CD14-positive monocyte (primary cell): Measurements from ENCODE around the gene DGAT2L6. TPM values are rescaled to one million over a fixed set of nuclear protein-coding genes. Genes with fewer than 3 reads are reported as not detected.
A peak's percentile ranks its signal among the peaks of the same experiment; 100 is the strongest.

Experiments used
- DNase-seq, 3 donors: peaks; one replicate each; pipeline ENCODE4 v3.0.0-alpha.2; 2011 to 2022
- H2AFZ ChIP-seq: 2 replicates; pipeline ENCODE4 v1.6.0; 2012; ENCODE audit warnings: mild to moderate bottlenecking, low read depth, low read length, inconsistent platforms; ENCODE audit not compliant: insufficient read depth, poor library complexity, severe bottlenecking
- H3K27ac ChIP-seq, 2 donors: 1 replicate in 1 of 2; 2 replicates in 1 of 2; pipeline ENCODE4 v1.5.1; 2012 to 2013; ENCODE audit warnings: low read length in 2 of 2, control low read depth in 1 of 2, inconsistent platforms in 1 of 2, low read depth in 1 of 2, mild to moderate bottlenecking in 1 of 2
- H3K27me3 ChIP-seq, 2 donors: one replicate each; pipeline versions ENCODE4 v1.6.0 to v1.6.1; 2011 to 2013; ENCODE audit warnings: low read length in 2 of 2; ENCODE audit not compliant: control insufficient read depth in 2 of 2, insufficient read depth in 2 of 2
- H3K36me3 ChIP-seq, 2 donors: replicated peaks in 1 of 2; 1 replicate in 1 of 2; 2 replicates in 1 of 2; pipeline versions ENCODE4 v1.5.1 to v1.6.1; 2012 to 2013; ENCODE audit warnings: low read length in 2 of 2, control low read depth in 1 of 2, inconsistent platforms in 1 of 2, mild to moderate bottlenecking in 1 of 2; ENCODE audit not compliant: insufficient read depth in 2 of 2, control insufficient read depth in 1 of 2
- H3K4me1 ChIP-seq, 2 donors: 1 replicate in 1 of 2; 2 replicates in 1 of 2; pipeline versions ENCODE4 v1.5.1 to v1.6.1; 2012 to 2013; ENCODE audit warnings: low read length in 2 of 2, control low read depth in 1 of 2, inconsistent platforms in 1 of 2, mild to moderate bottlenecking in 1 of 2, moderate library complexity in 1 of 2; ENCODE audit not compliant: insufficient read depth in 2 of 2, control insufficient read depth in 1 of 2
- H3K4me2 ChIP-seq: replicated peaks from 2 replicates; pipeline ENCODE3; 2012; ENCODE audit warnings: low read length, moderate library complexity, mild to moderate bottlenecking; ENCODE audit not compliant: poor library complexity, severe bottlenecking; ENCODE audit errors: extremely low read depth
- H3K4me3 ChIP-seq, 3 experiments: fragments of 200-600 bp in 1 of 3; sonication (generic) in 1 of 3; replicated peaks in 1 of 3; 1 replicate in 2 of 3; 2 replicates in 1 of 3; pipeline ENCODE4 v1.5.1; 2011 to 2013; ENCODE audit warnings: low read length in 3 of 3, mild to moderate bottlenecking in 3 of 3, control low read depth in 2 of 3, low read depth in 2 of 3, inconsistent platforms in 1 of 3, moderate library complexity in 1 of 3
- H3K79me2 ChIP-seq: 2 replicates; pipeline ENCODE4 v1.6.0; 2012; ENCODE audit warnings: mild to moderate bottlenecking, control low read depth, inconsistent platforms, low read length, moderate library complexity; ENCODE audit not compliant: insufficient read depth
- H3K9ac ChIP-seq: 2 replicates; pipeline ENCODE4 v1.6.0; 2017; ENCODE audit warnings: low read length, mild to moderate bottlenecking; ENCODE audit not compliant: insufficient read depth, poor library complexity, severe bottlenecking
- H3K9me3 ChIP-seq, 2 donors: replicated peaks in 1 of 2; 1 replicate in 1 of 2; 2 replicates in 1 of 2; pipeline versions ENCODE4 v1.5.1 to v1.6.1; 2012 to 2013; ENCODE audit warnings: low read length in 2 of 2, control low read depth in 1 of 2; ENCODE audit not compliant: control insufficient read depth in 1 of 2, insufficient read depth in 1 of 2
- H4K20me1 ChIP-seq: 2 replicates; pipeline ENCODE4 v1.6.0; 2012; ENCODE audit warnings: mild to moderate bottlenecking, low read length, control low read depth, moderate library complexity; ENCODE audit not compliant: insufficient read depth
- H3K27ac Mint-ChIP-seq, 7 donors: one replicate each; pipeline ENCODE4 v1.8.0; 2020; ENCODE audit warnings: mild to moderate bottlenecking in 7 of 7, mixed read lengths in 7 of 7, moderate library complexity in 6 of 7, inconsistent platforms in 2 of 7
- H3K27me3 Mint-ChIP-seq, 3 donors: one replicate each; pipeline ENCODE4 v1.8.0; 2021 to 2022; ENCODE audit warnings: low read depth in 3 of 3, mild to moderate bottlenecking in 3 of 3, mixed read lengths in 3 of 3, moderate library complexity in 3 of 3, inconsistent platforms in 1 of 3
- H3K36me3 Mint-ChIP-seq, 2 donors: one replicate each; pipeline ENCODE4 v1.8.0; 2020; ENCODE audit warnings: mixed read lengths in 2 of 2, inconsistent platforms in 1 of 2, mild to moderate bottlenecking in 1 of 2
- H3K4me1 Mint-ChIP-seq: one replicate; pipeline ENCODE4 v1.8.0; 2020; ENCODE audit warnings: mild to moderate bottlenecking, mixed read lengths
- H3K4me3 Mint-ChIP-seq, 2 donors: one replicate each; pipeline ENCODE4 v1.8.0; 2020; ENCODE audit warnings: mild to moderate bottlenecking in 2 of 2, mixed read lengths in 2 of 2, moderate library complexity in 1 of 2
- H3K9me3 Mint-ChIP-seq, 7 donors: one replicate each; pipeline ENCODE4 v1.8.0; 2020 to 2022; ENCODE audit warnings: mixed read lengths in 7 of 7, mild to moderate bottlenecking in 6 of 7, moderate library complexity in 6 of 7, inconsistent platforms in 2 of 7
- CTCF ChIP-seq: fragments of 200-600 bp; IDR thresholded peaks from one replicate; pipeline ENCODE4 v1.8.0; 2022; ENCODE audit warnings: antibody characterized with exemption, mild to moderate bottlenecking
- WGBS: methylation state at CpG from one replicate; pipeline ENCODE4 v1.1.5; 2013; ENCODE audit warnings: missing lambda C conversion rate; ENCODE audit not compliant: insufficient coverage; 5-methylcytosine and 5-hydroxymethylcytosine counted together
- intact Hi-C, 2 donors: fragments of 100-400 bp; cut with micrococcal nuclease; formaldehyde crosslinking; loops; one replicate each; pipeline versions ENCODE4 v1.15.0 to v1.15.1; 2023
- polyA plus RNA-seq, 3 donors: library from polyadenylated mRNA; depleted of rRNA in 1 of 3; unstranded in 2 of 3; stranded (reverse) in 1 of 3; fragments of 300-500 nt in 2 of 3; fragments of >200 nt in 1 of 3; fragmentation: Illumina TruSeq in 2 of 3; gene quantifications; 1 replicate in 2 of 3; 2 replicates in 1 of 3; pipeline ENCODE4 v1.2.3, GENCODE V29; 2012 to 2021

DGAT2L6 gene
- polyA plus RNA-seq, 3 donors, result not detected

- Histone ChIP-seq H3K9ac (no peak overlapping the region), H3K27ac (no peak overlapping the region), H3K79me2 (no peaks in the 10 kb centered on the region), H3K36me3 (peaks cover 17 to 52% of the 10 kb centered on the region in 2 donors), H3K9me3 (no peaks in the 10 kb centered on the region), H3K27me3 (no peaks in the 10 kb centered on the region), H4K20me1 (no peaks in the 10 kb centered on the region), H2AFZ (no peak overlapping the region), H3K4me2 (no peak overlapping the region), H3K4me3 (no peak overlapping the region), H3K4me1 (peaks cover 0 to 3% of the 10 kb centered on the region in 2 donors)
- H3K9me3 Mint-ChIP-seq, result no peaks in the 10 kb centered on the region
- peaks cover 6% of the 10 kb centered on the region for H3K4me1 Mint-ChIP-seq
- intact Hi-C loops, result no loop called here
- TF ChIP-seq CTCF, result no peak
- peaks cover 33 to 45% of the 10 kb centered on the region in 2 donors for H3K36me3 Mint-ChIP-seq
- H3K27me3 Mint-ChIP-seq, result peaks cover 0 to 4% (median 0%) of the 10 kb centered on the region in 3 donors
- WGBS, result 100% methylated on average over 3 of the region's 19 CpGs
- H3K27ac Mint-ChIP-seq, result peak overlapping the region in 3 of 7 donors; percentile 6 to 77 (median 63)
- no peak overlapping the region for H3K4me3 Mint-ChIP-seq
- DNase-seq, result peak in 1 of 3 donors; percentile 4
Measured at GRCh38 chrX:70166601-70167590, 10.4 kb upstream of the DGAT2L6 start.

- Histone ChIP-seq H3K27ac (no peak overlapping the region), H3K4me2 (no peak overlapping the region), H3K9me3 (no peaks in the 10 kb centered on the region), H3K27me3 (no peaks in the 10 kb centered on the region), H3K4me3 (no peak overlapping the region), H3K4me1 (peaks cover 0 to 3% of the 10 kb centered on the region in 2 donors), H2AFZ (no peak overlapping the region), H4K20me1 (no peaks in the 10 kb centered on the region), H3K9ac (no peak overlapping the region), H3K79me2 (no peaks in the 10 kb centered on the region), H3K36me3 (peaks cover 14 to 42% of the 10 kb centered on the region in 2 donors)
- H3K4me1 Mint-ChIP-seq, result peaks cover 6% of the 10 kb centered on the region
- no peak overlapping the region for H3K4me3 Mint-ChIP-seq
- peaks cover 33 to 43% of the 10 kb centered on the region in 2 donors for H3K36me3 Mint-ChIP-seq
- peaks cover 0 to 4% (median 0%) of the 10 kb centered on the region in 3 donors for H3K27me3 Mint-ChIP-seq
- intact Hi-C loops, result no loop called here
- no peak for DNase-seq
- 100% methylated on average over 1 of the region's 11 CpGs for WGBS
- TF ChIP-seq CTCF, result no peak
- H3K9me3 Mint-ChIP-seq, result no peaks in the 10 kb centered on the region
- peak overlapping the region in 1 of 7 donors; percentile 21 for H3K27ac Mint-ChIP-seq
Measured at GRCh38 chrX:70168238-70169188, 8.8 kb upstream of the DGAT2L6 start.
